GM21515 (cell line): ENCODE data around the gene KCTD8.

Experiments used
- ATAC-seq: cut with Tn5 transposase; IDR thresholded peaks from one replicate; pipeline ENCODE4 v1.9.1; 2021; ENCODE audit not compliant: unreplicated experiment

Gene KCTD8

DNA sequence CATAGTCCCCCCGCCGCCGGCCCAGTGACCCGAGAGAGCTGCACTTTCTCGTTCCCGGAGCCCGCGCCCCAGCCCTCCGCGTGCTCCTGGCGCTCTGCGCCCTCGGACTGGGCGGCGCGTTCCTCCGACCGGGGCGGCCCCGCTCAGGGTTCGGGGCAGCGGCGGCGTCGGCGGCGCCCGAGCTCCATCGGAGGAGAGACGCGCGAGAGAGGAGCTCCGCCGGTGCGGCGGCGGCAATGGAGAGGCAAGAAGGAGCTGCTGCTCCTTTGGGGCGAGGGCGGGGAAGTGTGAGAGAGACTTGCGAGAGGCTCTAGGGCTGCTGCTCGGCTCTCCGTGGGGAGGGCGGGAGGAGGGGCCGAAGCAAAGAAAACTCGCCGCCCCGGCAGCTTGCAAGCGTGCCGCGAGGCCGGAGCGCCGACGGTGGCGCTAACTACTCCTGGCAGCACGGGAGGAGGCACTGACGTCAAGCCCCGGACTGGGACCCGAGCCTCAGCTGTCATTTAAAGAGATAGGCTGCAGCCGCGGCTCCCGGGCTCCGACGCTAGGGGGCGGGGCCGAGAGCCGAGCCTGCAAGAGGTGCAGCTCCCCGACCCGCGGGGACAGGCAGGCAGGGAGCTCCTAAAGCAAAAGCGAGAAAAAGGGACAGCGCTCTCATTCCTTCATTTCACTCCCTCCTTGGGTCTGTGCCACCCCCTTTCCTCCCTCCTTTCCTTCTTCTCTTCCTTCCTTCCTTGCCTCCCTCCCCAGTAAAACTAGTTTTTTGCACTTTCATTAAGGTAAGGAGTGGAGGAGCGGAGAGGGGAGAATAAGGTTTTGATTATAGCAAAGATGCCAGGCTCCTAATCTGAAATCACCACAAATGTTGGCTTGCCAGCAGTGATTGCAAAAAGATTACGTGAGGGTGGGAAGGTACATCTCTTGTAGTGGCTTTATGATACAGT lies at the start of gene KCTD8:
Gene KCTD8 (minus strand): TSS at position 289 of the 941 bp plus-strand sequence.
- ATAC-seq = peak; percentile 96

DNA sequence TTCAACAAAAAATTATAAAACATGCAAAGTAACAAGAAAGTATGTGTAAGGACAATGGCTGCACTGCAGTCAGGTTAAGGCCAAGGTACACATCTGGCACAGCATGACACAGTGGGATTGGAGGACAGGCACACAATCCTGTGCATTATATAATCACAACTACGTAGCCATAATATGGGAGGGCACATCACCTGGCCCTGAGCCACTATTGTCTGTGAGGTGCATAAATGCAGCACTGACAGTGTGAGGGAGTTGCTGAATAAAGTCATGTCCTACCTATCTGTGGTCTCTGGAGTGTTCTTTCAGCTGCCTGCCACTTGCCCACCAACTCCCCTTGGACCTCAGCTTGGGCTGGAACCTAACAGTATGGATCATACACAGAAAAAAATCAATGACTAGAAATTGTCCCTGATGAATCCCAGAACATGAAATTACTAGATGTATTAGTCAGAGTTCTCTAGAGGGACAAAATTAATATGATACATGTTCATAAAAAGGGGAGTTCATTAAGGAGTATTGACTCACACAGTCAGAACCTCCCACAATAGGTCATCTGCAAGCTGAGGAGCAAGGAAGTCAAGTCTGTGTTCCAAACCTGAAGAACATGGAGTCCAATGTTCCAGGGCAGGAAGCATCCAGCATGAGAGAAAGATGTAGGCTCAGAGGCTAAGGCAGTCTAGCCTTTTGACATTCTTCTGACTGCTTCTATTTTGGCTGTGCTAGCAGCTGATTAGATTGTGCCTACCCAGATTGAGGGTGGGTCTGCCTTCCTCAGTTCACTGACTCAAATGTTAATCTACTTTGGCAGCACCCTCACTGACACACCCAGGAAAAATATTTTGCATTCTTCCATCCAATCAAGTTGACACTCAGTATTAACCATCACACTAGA lies 46.4 kb upstream of the KCTD8 start:
- no peak for ATAC-seq

DNA sequence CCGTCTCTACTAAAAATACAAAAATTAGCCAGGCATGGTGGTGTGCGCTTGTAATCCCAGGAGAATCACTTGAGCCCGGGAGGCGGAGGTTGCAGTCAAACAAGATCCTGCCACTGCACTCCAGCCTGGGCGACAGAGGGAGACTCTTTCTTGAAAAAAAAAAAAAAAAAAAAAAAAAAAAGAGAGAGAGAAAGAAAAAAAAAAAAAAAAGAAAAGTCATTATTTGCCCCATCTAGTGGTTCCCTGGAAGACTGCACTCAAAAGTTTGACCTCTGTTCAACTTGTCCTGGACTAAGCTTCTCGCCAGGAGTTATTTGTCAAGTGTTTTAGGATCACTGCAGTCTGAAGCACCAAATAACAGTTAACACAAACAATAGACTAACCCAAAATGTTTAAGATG lies 45.3 kb upstream of the KCTD8 start:
- no peak for ATAC-seq

DNA sequence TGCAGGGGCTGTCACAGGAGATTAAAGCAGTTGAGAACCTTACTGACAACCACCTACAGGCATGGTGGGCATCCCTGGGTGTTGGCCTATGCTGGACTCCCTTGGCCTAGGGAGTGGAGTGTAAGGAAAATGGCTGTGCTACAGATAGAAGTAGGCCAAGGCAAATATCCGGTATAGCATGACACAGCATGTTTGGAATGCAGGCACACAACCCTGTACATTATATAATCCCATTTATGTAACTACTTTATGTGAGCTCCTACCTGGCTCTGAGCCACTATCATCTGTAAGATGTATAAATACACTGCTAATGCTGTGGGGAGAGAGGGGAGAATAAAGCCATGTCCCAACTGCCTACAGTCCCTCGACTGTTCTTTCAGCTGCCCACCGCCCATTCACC lies 38.7 kb upstream of the KCTD8 start:
- no peak for ATAC-seq

DNA sequence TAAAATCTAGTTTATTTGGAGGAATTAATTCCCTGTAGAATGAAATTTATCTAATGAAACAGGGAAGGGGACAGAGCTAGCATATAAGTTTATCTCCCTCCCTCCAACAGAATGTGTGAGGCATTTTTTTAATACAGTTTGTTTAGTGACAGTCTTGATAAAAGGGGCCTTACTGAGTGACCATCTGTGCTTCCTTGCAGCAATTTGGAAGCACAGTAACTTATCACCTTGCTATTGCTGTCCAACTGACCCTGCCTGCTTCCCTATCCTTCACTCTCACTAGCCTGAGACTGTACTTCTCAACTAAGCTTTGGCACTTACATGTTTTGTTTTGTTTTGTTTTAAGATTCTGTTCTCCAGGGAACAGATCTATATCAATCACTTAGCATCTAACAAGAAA lies 31.1 kb upstream of the KCTD8 start:
- ATAC-seq = no peak

DNA sequence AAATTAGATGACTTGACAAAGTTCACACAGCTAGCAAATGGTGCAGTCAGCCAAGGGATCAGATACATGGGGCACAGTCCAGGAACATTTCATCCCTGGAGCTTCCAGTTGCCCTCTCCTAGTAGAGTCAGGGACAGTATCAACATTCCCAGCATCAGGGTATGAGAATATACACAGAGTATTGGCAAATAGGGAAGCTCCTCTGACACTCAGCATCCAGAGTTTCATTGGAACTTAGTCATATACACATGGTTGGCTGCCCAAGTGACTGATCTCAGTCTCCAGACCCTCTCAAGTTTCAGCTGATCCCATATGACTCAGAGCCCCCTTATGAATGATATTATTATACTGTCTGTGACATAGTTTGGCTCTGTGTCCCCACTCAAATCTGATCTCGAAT lies 13.7 kb upstream of the KCTD8 start:
- ATAC-seq = no peak

DNA sequence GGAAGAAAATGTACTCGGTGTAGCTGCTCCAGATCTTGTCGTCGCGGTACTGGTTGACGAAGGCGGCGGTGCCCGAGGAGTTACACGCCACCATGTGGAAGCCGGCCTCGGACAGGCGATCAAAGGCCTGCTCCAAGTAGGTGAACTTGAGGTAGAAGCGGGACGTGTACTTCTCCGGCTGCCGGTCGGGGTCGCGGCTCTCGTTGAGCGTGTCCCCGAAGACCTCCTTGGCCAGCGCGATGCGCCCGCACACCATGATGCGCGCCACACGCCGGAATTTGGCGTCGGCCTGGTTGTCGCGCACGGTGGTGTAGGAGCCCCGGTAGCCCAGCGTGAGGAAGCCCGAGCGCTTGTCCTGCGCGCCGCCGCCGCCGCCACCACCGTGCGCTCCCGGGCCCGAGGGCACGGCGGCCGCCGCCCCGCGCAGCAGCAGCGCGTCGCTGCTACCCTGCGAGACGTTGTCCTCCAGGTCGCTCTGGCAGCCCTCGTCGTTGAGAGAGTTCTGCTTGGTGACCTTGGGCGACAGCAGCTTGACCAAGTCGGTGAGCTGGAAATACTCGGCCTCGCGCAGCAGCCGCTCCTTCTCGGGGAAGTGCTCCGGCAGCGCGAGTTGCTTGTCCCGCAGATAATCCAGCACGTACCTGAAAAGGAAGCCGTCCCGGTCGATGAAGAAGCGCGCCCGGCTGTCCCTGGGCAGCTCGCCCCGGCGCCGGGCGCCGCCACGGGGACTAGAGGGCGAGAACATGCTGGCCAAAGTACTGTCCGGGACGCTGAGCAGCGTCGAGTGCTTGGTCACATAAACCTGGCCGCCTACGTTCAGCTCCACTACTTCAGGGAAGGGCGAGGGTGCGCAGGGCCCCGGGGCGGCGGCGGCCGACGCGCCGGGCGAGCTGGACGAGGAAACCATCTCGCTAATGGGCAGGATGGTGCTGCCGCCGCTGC lies 775 bp downstream of the KCTD8 start:
- no peak for ATAC-seq

DNA sequence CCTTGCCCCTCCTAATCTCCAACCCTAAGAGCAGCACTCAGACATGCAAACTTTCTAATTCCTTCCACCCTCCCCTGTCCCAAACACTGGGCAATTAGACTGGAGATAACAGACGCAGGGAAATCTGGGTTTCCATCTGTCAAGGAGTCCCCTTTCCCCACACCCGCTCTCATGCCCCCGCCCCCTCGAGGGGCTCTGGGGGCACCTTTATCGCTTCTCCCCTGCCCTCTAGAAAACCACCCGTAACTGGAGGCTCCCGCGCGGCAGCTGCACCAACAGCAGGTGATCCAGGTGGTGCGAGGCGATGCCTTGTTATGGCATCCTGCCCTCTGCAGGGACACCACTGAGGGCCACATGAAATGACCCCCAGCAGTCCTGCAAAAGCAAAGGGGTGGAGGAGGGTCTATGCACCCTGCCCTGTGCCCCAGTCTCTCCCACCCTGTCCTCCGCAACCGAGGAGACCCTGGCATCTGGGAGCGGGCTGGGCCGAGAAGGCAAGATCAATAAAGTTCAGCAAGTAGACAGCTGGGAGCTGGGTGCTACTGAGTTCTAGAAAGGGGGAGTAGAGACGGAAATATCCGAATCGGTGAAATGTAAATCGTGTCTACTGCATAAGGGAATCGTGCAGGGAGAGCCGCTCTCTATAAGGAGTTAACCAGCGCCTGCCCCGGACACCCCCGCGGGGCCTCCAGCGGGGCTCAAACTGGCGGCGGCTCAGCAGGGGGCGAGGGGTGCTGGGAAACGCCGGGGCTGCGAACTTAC lies 1.6 kb downstream of the KCTD8 start:
- ATAC-seq = no peak

DNA sequence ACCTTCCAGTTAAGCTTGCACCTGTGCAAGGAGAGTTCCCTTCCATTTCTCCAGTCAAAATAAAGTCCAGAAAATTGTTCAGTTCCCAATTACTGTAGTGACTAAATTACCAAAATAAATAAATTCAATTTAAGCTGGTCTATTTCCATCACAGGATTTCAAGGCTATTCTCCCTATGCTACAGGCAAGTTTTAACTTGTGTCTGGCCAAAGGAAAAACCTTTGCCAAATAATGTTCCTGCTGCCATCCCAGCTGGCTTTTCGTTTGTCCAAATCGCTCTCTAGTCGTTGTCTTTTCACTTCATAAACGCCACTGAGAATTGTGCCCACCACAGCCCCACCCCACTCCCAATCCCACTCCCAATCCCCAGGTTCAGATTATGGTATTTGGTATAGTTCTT lies 2.4 kb downstream of the KCTD8 start:
- no peak for ATAC-seq

DNA sequence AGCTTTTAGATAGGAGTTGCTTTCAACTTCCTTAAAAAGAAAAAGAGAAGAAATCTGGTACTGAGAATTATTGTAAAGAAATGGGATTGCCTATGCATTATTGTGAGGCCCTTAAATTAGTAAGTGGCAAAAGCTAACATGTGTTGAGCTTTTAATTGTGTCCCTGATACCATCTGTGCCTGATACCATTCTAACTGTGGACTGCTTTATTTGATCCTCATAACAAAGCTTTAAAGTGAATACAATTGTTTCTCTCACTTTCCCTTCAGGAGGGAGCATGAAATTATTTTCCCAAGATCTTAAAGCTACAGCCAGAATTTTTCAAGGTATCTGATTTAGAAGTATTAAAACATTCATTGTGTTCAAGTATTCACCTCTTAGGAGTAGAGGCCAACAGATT lies 9.9 kb downstream of the KCTD8 start:
- no peak for ATAC-seq

DNA sequence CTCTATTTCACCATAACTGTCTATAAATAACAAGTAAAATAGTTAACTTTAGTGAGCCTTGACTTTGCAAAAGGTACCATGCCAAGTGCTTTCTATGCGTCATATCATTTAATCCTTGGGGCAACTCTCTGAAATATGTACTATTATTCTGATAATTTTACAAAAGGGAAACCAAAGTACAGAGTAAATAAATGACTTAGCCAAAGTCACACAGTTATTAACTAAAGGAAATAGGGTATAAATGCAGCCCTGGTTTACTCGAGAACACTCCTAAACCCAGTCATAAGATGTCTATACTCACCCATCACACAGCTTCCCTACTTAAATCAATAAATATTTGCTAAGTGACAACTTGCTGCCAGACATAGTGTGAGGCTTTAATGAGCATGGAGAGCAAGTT lies 14.4 kb downstream of the KCTD8 start:
- no peak for ATAC-seq

DNA sequence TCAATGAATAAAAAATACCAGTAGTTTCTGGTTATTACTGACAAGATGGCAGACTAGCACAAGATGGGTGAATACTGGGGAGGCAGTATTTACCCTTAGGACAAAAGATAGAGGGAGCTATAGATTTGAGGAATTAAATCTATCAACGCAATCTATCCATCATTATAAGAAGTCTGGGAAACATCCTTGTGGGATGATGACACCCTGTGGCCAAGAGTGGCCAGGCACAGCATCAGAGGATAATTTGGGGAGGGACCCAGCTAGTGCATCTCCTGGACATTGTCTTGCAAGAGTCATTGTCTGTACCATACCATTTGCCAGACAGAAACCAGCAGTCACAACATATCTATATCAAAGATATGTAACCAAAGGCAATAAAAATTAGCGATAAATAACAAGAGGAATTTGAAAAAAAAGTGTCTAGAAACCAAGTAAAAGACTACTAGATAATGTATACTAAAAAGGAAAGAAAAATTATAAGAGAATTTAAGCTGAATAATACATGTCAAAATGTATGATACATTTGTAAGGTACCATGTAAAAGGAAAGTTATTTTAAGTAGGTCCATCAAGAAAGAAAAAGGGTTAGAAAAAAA lies 22.9 kb downstream of the KCTD8 start:
- ATAC-seq = no peak

DNA sequence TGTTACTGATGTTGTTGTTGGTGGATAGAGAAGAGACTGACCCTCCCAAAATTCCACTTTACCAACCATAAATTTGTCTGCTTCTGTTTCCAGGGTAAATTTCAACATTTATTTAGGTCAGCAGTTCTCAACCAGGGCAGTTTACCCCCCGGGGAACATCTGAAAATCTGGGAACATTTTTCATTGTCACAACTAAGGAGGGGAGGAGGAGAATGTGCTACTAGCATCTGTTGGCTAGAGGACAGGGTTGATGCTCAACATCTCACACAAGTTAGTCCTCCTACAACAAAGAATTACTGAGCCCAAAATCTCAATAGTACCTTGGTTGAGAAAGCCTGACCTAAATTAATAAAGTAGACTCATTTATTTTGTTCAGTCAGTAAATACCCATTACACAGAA lies 25.7 kb downstream of the KCTD8 start:
- no peak for ATAC-seq

DNA sequence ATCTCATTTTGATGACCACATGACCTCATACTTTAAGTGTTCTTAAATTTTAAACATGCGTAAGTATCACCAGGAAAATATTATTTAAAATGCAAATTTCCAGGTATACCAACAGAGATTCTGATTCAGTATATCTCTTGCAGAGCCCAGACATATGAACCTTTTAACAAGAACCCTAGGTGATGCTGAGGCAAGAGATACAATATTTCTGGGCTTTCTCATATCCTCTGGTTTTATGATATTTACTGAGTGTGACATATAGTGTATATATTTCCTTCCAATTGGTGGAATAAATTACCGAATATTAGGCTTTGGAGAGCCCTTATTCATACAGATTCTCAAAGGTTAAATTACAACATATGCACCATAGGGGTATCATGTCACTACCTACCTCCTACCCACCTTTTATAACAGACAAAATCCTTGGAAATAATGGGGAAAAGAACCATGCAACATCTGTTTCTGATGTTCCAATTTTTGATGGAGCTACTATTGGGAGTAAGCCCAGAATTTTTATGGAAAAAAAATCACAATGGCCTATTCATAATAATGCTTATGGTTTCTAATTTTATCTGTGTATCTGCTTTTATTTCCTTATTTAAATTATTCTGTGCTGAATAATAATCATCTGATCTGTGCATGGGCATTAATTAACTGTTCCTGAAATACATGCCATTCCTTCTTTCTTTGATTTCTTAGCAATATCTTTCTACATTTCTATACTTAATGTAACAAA lies 27.1 kb downstream of the KCTD8 start:
- no peak for ATAC-seq

DNA sequence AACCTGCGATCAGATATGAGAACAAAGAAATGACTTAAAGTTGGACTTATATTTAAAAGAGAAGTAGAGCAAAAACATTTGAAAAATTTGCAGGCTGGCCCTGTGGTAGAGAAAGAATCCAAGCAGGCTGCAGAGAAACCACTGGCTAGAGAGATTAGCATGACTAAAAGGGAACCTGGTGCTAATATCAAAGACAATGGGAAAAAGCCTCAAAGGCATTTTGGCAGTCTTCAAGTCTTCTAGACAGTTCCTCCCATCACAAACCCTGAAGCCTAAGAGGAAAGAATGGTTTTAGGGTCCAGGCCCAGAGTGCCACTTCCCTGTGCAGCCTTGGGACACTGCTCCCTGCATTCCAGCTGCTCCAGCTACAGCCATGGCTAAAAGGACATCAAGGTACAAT lies 33.4 kb downstream of the KCTD8 start:
- no peak for ATAC-seq

DNA sequence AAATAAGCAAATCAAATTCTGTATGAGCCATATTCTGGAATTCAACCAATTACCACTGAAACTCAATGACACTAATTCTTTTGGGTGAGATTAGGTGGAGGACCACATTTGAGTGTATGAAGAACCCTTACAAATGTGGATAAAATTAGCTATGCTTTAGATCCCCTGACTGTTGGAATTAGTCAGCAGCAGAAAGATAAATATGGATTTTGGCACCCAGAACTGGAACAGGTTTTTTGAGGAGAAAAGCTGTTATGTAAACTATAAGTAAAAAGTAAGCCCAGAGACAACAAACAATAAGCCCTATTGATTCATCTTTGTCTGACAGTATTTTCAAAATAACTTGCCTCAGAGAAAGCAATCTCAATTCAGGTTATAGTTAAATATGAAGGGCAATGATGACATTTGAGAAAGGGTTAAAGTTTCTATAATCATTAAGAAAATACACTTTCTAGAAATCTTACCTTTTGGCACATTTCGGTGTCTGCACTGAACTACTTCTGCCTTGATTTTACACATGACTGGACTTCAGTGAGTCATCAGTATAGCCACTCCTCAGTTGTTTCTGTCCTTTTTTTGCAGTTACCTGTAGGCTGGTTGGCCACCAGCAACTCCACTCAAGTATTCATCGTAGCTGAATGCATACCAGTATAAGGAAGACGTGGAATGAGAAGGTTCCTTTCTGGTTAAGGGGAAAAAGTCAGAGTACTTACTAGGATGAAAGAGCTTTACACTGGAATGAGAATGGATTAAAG lies 80.0 kb downstream of the KCTD8 start:
- ATAC-seq = no peak

DNA sequence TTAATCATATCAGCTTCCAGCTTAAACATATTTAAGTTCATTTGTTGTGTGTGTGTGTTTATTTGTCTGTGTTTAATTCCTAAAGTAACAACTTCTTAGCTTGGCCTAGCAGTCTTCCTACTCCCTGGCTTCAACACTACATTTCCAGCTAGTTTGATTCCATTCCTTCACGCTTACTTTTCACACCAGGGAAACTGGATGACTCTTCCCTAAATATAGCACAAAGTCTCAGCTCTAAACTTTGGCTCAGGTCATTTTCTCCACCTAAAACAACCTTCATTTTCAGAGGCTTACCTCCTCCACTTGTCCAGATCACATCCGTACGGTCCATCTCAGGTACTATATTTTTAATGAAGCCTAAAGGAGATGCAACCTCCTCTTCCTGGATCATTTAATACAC lies 94.4 kb downstream of the KCTD8 start:
- ATAC-seq = no peak

DNA sequence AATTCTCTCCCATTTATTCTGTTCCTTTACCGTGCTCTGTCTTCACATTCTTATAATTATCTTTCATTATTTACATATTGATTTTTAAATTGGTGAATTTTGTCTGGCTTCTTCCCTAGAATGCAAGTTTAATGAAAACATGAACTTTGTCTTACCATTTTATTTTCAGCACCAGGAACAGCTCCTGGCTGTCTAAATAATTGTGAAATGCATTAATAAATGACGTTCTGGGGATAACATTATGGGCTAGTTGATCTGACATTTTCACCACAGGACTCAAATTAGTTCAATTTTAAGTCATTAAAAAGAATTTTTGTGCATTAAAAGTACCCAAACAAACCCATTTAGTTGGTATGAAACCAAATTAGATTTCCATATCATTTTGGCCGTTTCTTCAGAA lies 97.5 kb downstream of the KCTD8 start:
- ATAC-seq = no peak
